Right renal pelvis (tissue), 4 donors: ENCODE data around the gene IFT20. TPM values are rescaled to one million over a fixed set of nuclear protein-coding genes. Genes with fewer than 3 reads are reported as not detected.
"Not testable (repeated sequence)": the region's sequence is repeated elsewhere in the genome, so short reads cannot be mapped to it uniquely, and the experiment has no call there.

Source experiments
- DNase-seq, 4 donors: peaks; one replicate each; pipeline ENCODE4 v3.0.0-alpha.2; 2013; ENCODE audit warnings: low read depth in 4 of 4, low spot score in 3 of 4, missing footprints in 1 of 4
- polyA plus RNA-seq, 4 donors: library from polyadenylated mRNA; unstranded; fragments of 120-200 nt; gene quantifications; one replicate each; pipeline ENCODE4 v1.2.1, GENCODE V29; 2013; ENCODE audit not compliant: insufficient read length in 4 of 4

Gene IFT20
- polyA plus RNA-seq, 4 donors, result 52.1 to 61.6 (median 54.9) TPM

- no peak for DNase-seq
Measured at GRCh38 chr17:28317099-28317965, 17.9 kb downstream of the IFT20 start.

GRCh38 chr17:28315846-28316705, 19.2 kb downstream of the IFT20 start:
- no peak for DNase-seq

GRCh38 chr17:28313841-28314240, 21.4 kb downstream of the IFT20 start:
- DNase-seq, result no peak

GRCh38 chr17:28306954-28307401, 28.3 kb downstream of the IFT20 start:
- no peak for DNase-seq

- DNase-seq, result no peak
Measured at GRCh38 chr17:28298449-28298848, 36.8 kb downstream of the IFT20 start.

- DNase-seq, result no peak
Measured at GRCh38 chr17:28295677-28296578, 39.3 kb downstream of the IFT20 start.

GRCh38 chr17:28293994-28294393, 41.3 kb downstream of the IFT20 start:
- DNase-seq, result no peak

- DNase-seq, result not testable (repeated sequence)
Measured at GRCh38 chr17:28292878-28293277, 42.4 kb downstream of the IFT20 start.

- no peak for DNase-seq
Measured at GRCh38 chr17:28291780-28292330, 43.4 kb downstream of the IFT20 start.

- no peak for DNase-seq
Measured at GRCh38 chr17:28290703-28291102, 44.6 kb downstream of the IFT20 start.

GRCh38 chr17:28285965-28286364, 49.3 kb downstream of the IFT20 start:
- no peak for DNase-seq

- DNase-seq, result no peak
Measured at GRCh38 chr17:28282596-28282995, 52.7 kb downstream of the IFT20 start.

GRCh38 chr17:28280826-28281225, 54.4 kb downstream of the IFT20 start:
- DNase-seq, result no peak

- no peak for DNase-seq
Measured at GRCh38 chr17:28279411-28279810, 55.9 kb downstream of the IFT20 start.

Other genes starting within 250 kb of the IFT20 start
- 10 to 100 TPM; 54.0 to 63.6 (median 55.6) TPM for gene TMEM97, start 16.3 kb downstream of the IFT20 start, polyA plus RNA-seq
- 10 to 100 TPM; 43.8 to 47.4 (median 45.3) TPM for gene TNFAIP1, start 289 bp upstream of the IFT20 start, polyA plus RNA-seq
- gene POLDIP2, start 22.1 kb upstream of the IFT20 start, polyA plus RNA-seq, result 100 to 1,000 TPM in 2 of 4 donors, 10 to 100 TPM in 2; 99.1 to 105 (median 100) TPM
- gene SEBOX, start 29.7 kb upstream of the IFT20 start, polyA plus RNA-seq, result not detected
- gene VTN, start 34.8 kb upstream of the IFT20 start, polyA plus RNA-seq, result 10 to 100 TPM in 3 of 4 donors, 1 to 10 TPM in 1; 9.4 to 21.3 (median 15.2) TPM
- gene SARM1, start 36.2 kb upstream of the IFT20 start, polyA plus RNA-seq, result 10 to 100 TPM; 11.3 to 14.0 (median 12.0) TPM
- gene SLC46A1, start 70.7 kb upstream of the IFT20 start, polyA plus RNA-seq, result 10 to 100 TPM; 14.6 to 15.8 (median 15.1) TPM
- 10 to 100 TPM in 3 of 4 donors, 1 to 10 TPM in 1; 7.1 to 24.5 (median 13.3) TPM for gene SLC13A2, start 138.2 kb upstream of the IFT20 start, polyA plus RNA-seq
- gene FOXN1, start 170.9 kb upstream of the IFT20 start, polyA plus RNA-seq, result under 1 TPM; 0.47 to 0.62 (median 0.61) TPM
- gene UNC119, start 217.2 kb upstream of the IFT20 start, polyA plus RNA-seq, result 10 to 100 TPM; 54.4 to 74.1 (median 59.7) TPM
- 100 to 1,000 TPM; 101 to 107 (median 105) TPM for gene PIGS, start 236.1 kb upstream of the IFT20 start, polyA plus RNA-seq
- 10 to 100 TPM; 19.4 to 32.9 (median 24.5) TPM for gene ALDOC, start 241.4 kb upstream of the IFT20 start, polyA plus RNA-seq